Activated T-helper 1 cell treated with anti-CD3 and anti-CD28 coated beads, Interleukin-12 subunit alpha, Interleukin-12 subunit beta, Interleukin-2, Interleukin-4 antibody, amounts not matched to agents 30 ng/mL and 10 ng/mL and 1 ng/mL, durations not matched to agents 14 hours and 24 hours and 36 hours (primary cell): ENCODE results near the gene PPT1. TPM values are rescaled to one million over a fixed set of nuclear protein-coding genes. Genes with fewer than 3 reads are reported as not detected.

Experiments
- DNase-seq: peaks from one replicate; pipeline ENCODE4 v3.0.0; 2021; ENCODE audit warnings: low spot score
- H3K27ac Mint-ChIP-seq: one replicate; pipeline ENCODE4 v1.8.0; 2021; ENCODE audit warnings: mild to moderate bottlenecking, mixed read lengths
- H3K27me3 Mint-ChIP-seq: one replicate; pipeline ENCODE4 v1.8.0; 2022; ENCODE audit warnings: mild to moderate bottlenecking, moderate library complexity, mixed read lengths; ENCODE audit not compliant: insufficient read depth
- H3K36me3 Mint-ChIP-seq: one replicate; pipeline ENCODE4 v1.8.0; 2021; ENCODE audit warnings: low read depth, mixed read lengths
- H3K4me1 Mint-ChIP-seq: one replicate; pipeline ENCODE4 v1.8.0; 2021; ENCODE audit warnings: low read depth, mixed read lengths
- H3K4me3 Mint-ChIP-seq: one replicate; pipeline ENCODE4 v1.8.0; 2021; ENCODE audit warnings: mild to moderate bottlenecking, moderate library complexity, mixed read lengths
- H3K9me3 Mint-ChIP-seq: one replicate; pipeline ENCODE4 v1.8.0; 2021; ENCODE audit warnings: mixed read lengths
- intact Hi-C: fragments of 100-400 bp; cut with micrococcal nuclease; formaldehyde crosslinking; loops from one replicate; pipeline ENCODE4 v1.15.1; 2024
- total RNA-seq: library from RNA; stranded (reverse); gene quantifications from 2 replicates; pipeline ENCODE4 v1.2.3, GENCODE V29; 2022

The PPT1 gene
- total RNA-seq = 101 and 110 TPM in 2 replicates

DNA sequence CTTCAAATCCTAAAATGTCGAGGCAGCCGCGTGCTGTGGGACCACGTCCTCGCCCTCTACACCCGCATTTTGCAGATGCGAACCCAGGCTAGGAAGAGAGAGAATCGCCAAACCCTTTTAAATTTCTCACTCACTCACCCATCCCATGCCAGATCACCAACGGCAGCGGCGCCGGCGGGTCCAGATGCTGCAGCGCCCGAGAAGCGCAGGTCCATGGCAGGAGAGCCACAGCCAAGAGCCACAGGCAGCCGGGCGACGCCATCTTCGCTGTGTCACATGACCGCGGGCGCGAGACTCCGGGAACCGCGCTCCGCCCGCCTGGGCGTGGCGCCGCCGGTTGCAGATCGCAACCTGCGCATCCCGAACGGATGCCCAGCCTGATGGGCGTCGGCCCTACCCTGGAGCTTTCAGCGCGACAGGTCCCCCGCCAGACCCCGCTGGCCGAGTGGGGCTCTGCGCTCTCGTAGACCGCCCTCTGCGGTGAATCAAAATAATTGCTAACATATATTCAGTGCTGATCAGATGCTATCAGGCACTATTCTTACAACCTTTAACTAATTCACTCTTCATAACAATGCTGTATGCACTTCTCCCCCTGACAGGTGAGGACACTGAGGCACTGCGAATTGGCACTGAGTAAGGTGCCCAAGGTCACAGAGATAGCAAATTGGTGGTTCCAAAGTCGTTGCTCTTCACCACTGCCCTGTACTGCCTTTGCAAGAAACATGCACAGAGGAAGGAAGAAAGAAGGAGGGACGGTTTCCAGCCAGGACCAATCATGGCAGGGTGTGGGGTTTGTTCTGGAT, at the start of gene PPT1:
TSS of gene PPT1 (minus strand) at position 276 of the 806 bp plus-strand sequence. CDS start at position 262, 14 bp downstream.
- peaks cover 24% of the 10 kb centered on the region for H3K36me3 Mint-ChIP-seq
- peak within 1 kb of the TSS; percentile 97 for H3K4me3 Mint-ChIP-seq
- peaks cover 42% of the 10 kb centered on the region for H3K4me1 Mint-ChIP-seq
- intact Hi-C loops = loop anchor here (2.0 to 5.0 kb wide), 5 partner anchors 18 to 245 kb away; partner anchors contain the start of genes CAP1 and COL9A2
- DNase-seq = peak; percentile 79
- peaks cover 10% of the 10 kb centered on the region for H3K27me3 Mint-ChIP-seq
- peak within 1 kb of the TSS; percentile 96 for H3K27ac Mint-ChIP-seq
- H3K9me3 Mint-ChIP-seq = peaks cover 5% of the 10 kb centered on the region

DNA sequence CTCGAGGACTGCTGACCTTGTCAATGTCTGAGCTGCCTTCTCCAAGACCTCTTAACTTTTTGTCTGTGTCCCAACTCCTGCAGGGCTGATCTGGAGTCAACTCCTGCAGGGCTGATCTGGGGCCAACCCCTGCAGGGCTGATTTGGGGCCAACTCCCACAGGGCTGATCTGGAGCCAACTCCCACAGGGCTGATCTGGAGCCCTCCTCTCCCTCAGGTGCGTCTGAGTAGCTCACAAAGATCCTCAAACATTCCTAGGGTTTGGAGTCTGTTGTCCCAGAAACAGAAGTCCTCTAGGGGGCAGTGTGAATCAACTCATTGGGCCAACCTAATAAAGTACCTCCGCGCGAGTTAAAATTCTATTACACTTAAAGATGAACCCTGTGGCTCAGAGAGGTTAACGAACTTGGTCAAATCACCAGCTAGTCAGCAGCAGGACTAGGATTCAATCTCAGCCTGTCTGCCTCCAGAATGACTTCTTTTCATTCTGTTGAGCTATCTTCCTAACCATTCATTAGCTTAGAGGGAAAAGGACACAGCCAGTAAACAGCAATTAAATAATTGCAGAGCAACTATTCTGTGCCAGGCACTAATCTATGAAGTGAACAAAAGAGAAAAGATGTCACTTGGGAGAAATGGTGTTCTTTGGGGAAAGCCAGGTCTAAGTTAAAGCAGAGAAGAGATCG, 47.0 kb upstream of the PPT1 start:
- no peaks in the 10 kb centered on the region for H3K9me3 Mint-ChIP-seq
- H3K4me1 Mint-ChIP-seq = peaks cover 32% of the 10 kb centered on the region
- peaks cover 2% of the 10 kb centered on the region for H3K36me3 Mint-ChIP-seq
- peak; percentile 44 for DNase-seq
- intact Hi-C loops = loop anchor here (1.0 to 5.0 kb wide), 6 partner anchors 67 to 706 kb away; no protein-coding TSS in a partner anchor
- no peak overlapping the region for H3K27ac Mint-ChIP-seq
- H3K27me3 Mint-ChIP-seq = peaks cover 29% of the 10 kb centered on the region
- no peak overlapping the region for H3K4me3 Mint-ChIP-seq

DNA sequence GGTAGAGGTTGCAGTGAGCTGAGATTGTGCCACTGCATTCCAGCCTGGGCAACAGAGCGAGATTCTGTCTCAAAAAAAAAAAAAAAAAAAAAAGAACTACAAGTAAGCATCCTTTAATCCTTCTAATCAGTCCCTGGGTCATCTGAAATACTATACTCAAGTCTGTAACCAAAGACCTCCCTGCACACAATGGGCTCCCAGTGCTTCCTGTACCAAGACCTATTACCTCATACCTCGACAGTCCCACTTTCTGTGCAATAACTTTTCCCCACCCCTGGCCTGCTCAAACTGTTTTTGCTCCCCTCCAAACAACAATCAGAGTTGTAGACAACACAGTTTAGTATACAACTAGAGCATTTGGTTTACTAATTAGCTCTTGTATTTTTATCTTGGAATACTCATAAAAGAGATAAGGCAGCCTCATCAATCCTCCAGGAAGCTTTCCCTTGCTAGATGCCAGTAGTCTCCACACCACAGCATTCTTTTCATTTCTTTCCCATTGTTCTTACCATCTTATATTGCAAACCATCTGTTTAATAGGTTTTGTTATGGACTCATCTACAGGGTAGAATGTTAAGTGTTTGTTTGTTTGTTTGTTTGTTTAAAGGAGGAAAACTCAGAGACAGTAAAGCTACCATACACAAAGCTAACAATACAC, 45.0 kb upstream of the PPT1 start:
- H3K36me3 Mint-ChIP-seq = no peaks in the 10 kb centered on the region
- DNase-seq = no peak
- peaks cover 21% of the 10 kb centered on the region for H3K4me1 Mint-ChIP-seq
- H3K27me3 Mint-ChIP-seq = peaks cover 19% of the 10 kb centered on the region
- intact Hi-C loops = loop anchor here (5.0 kb wide), 1 partner anchor 65 kb away; no protein-coding TSS in a partner anchor
- no peak overlapping the region for H3K27ac Mint-ChIP-seq
- no peak overlapping the region for H3K4me3 Mint-ChIP-seq
- H3K9me3 Mint-ChIP-seq = no peaks in the 10 kb centered on the region

DNA sequence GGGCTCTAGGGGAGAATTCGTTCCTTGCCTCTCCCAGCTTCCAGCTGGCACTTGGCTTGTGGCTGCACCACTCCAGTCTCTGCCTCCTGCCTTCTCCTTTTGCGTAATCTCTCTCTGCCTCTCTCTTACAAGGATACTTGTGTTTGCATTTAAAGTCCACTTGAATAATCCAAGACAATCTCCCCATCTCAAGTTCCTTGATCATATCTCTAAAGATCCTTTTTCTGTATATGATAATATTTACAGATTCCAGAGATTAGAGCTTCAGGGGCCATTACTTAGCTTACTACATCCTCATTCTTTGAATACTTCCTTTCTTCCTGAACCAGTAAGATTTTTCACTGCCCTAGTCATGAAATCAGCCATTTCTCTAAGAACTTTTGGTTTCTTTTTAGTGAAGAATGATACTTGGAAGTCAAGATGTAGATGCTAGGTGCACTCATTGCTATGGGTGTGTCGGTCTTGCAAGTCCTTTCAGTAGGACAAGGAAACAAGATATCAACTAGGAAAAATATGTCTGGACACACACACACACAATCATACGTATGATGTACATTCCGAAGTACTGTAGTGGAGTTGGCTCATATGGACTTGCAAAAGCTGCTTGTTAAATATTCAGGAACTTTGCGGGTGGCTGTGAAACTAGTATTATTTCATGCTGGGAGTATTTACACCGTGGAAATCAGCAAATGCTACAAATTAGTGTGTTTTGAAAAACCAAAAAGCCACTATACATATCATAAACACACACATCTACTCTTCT, 43.3 kb upstream of the PPT1 start:
- intact Hi-C loops = loop anchor here (5.0 kb wide), 1 partner anchor 63 kb away; no protein-coding TSS in a partner anchor
- Mint-ChIP-seq H3K9me3 (no peaks in the 10 kb centered on the region), H3K27ac (no peak overlapping the region), H3K36me3 (no peaks in the 10 kb centered on the region), H3K4me3 (no peak overlapping the region), H3K27me3 (peaks cover 11% of the 10 kb centered on the region), H3K4me1 (peaks cover 21% of the 10 kb centered on the region)
- DNase-seq = no peak

DNA sequence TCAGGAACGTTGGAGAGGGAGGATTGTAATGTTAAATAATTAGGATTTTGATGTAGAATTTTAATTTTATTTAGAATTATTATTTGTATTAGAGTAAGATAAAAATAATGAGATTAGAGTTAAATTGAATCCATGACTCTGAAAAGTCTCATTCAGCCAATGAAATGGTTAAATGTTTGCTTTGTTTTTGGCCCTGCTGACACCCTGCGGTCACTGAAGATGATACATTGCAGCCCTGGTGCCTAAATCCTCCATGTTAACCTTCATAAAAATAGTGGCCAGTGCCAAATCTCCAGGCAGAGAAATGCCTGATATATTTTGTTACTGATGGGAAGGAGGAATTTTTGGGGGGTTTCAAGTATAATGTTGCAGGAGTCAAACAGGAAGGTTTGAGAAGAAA, 36.8 kb upstream of the PPT1 start:
- Mint-ChIP-seq H3K4me1 (no peaks in the 10 kb centered on the region), H3K27ac (no peak overlapping the region), H3K4me3 (no peak overlapping the region), H3K9me3 (peaks cover 4% of the 10 kb centered on the region), H3K27me3 (peaks cover 9% of the 10 kb centered on the region), H3K36me3 (no peaks in the 10 kb centered on the region)
- DNase-seq = no peak
- intact Hi-C loops = no loop called here

DNA sequence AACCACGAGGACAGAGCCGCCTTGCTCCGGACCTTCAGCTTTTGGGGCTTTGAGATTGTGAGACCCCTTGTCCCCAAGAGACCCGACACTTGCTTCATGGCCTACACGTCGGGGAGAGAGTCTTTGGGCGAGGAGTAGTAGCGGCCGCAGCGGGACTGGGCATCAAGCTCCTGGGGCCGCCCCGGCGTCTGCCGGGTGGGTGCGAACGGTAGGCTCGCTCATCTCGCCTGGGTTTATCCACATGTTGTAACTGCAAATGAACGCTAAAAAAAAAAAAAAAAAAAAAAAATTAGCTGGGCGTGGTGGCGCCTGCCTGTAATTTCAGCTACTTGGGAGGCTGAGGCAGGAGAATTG, 36.2 kb upstream of the PPT1 start:
- Mint-ChIP-seq H3K27ac (no peak overlapping the region), H3K36me3 (no peaks in the 10 kb centered on the region), H3K4me3 (no peak overlapping the region), H3K9me3 (peaks cover 4% of the 10 kb centered on the region), H3K27me3 (peaks cover 7% of the 10 kb centered on the region), H3K4me1 (no peaks in the 10 kb centered on the region)
- no peak for DNase-seq
- intact Hi-C loops = no loop called here

DNA sequence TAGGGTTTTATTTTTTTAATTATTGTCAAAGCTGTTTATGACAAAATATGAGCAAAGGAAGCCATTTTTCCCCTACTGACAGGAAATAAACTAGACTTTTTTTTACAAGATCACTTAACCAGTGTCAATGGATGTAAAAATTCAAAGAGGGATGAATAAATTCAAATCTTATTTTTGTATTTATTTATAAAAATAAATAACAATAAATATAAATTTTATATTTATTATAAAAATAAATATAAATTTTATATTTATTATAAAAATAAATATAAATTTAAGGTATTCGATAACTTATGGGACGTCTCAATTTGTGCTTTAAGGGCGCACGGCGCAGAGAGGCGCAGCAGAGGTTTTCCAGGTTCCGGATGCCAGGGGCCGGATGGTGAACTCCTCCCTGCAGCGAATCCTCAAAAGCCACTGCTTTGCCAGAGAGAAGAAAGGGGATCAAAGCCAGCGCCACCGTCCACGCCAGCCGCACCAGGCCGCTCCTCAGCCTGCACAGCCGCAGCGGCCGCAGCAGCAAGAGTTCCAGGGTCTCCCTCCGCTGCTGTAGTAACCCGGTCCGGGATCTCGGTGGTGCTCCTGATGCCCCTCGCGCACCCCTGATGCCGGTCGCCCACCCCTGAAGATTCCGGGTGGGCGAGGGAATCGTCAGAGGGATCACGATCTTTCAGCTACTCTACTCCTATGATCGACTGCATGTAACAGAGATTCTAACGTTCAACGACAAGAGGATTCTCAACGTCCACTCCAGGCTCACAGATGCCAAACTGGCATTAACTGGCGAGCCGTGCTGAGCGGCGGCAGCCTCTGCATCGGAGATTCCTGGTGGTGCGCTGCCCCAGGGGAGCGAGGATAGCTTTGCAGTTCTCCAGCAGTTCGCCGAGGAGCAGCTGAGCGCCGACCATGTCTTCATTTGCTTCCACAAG, 35.6 kb upstream of the PPT1 start:
- H3K4me3 Mint-ChIP-seq = no peak overlapping the region
- peaks cover 4% of the 10 kb centered on the region for H3K9me3 Mint-ChIP-seq
- no peaks in the 10 kb centered on the region for H3K36me3 Mint-ChIP-seq
- H3K4me1 Mint-ChIP-seq = no peaks in the 10 kb centered on the region
- intact Hi-C loops = no loop called here
- no peak for DNase-seq
- H3K27me3 Mint-ChIP-seq = peaks cover 7% of the 10 kb centered on the region
- no peak overlapping the region for H3K27ac Mint-ChIP-seq

DNA sequence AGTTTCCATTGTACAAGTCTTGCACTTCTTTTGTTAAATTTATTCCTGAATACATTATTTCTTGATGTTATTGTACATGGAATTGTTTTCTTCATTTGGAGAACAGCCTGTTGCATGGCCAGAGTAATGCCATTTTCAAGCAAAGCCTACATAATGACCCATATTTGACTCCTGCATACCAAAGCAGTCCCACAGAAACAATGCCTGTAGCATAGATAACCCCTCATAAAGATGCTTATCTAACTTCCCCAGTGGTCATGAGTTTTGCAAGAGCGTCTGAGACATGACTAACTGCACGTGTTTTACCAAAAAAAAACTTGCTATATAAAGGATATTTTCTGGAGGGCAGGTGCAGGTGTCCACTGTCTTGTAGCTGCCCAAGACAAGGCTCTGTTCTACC, 33.8 kb upstream of the PPT1 start:
- no peak for DNase-seq
- peaks cover 4% of the 10 kb centered on the region for H3K9me3 Mint-ChIP-seq
- H3K36me3 Mint-ChIP-seq = no peaks in the 10 kb centered on the region
- intact Hi-C loops = no loop called here
- H3K27ac Mint-ChIP-seq = no peak overlapping the region
- no peaks in the 10 kb centered on the region for H3K4me1 Mint-ChIP-seq
- peaks cover 7% of the 10 kb centered on the region for H3K27me3 Mint-ChIP-seq
- H3K4me3 Mint-ChIP-seq = no peak overlapping the region

DNA sequence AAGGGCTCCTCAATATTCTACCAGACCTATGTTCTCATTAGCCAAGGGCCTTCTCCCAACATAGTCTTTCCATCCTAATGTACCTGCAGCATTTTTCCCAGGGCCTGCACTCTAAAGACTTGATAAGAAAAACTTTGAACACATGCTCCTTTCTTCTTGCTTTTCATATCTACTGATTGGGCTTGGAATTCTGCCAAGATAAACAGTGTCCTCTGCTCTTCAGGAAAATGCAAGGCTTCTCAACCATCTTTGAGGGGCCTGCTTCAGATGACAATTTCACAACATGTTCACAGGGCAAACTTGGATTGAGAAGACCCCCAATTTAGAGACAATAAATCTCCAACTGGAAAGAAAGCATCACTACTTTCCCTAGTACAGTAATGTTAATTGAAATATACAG, 25.8 kb upstream of the PPT1 start:
- Mint-ChIP-seq H3K27ac (no peak overlapping the region), H3K36me3 (no peaks in the 10 kb centered on the region), H3K27me3 (peaks cover 8% of the 10 kb centered on the region), H3K9me3 (no peaks in the 10 kb centered on the region), H3K4me1 (no peaks in the 10 kb centered on the region), H3K4me3 (no peak overlapping the region)
- DNase-seq = no peak
- intact Hi-C loops = no loop called here

DNA sequence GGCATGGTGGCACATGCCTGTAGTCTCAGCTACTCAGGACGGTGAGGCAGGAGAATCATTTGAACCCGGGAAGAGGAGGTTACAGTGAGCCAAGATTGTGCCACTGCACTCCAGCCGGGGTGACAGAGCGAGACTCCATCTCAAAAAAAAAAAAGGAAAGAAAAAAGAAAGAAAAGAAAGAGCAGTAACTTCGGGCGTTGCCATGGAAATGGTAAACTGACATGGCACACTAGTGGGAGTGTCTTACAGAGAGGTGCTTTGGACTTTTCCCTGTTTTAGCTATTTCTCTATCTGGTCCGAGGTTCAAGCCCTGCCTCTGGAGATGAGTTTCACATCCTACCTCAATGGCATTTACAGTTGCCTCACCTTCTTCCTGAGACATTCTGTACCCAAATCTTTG, 23.1 kb upstream of the PPT1 start:
- intact Hi-C loops = no loop called here
- Mint-ChIP-seq H3K27me3 (peaks cover 15% of the 10 kb centered on the region), H3K36me3 (no peaks in the 10 kb centered on the region), H3K4me3 (no peak overlapping the region), H3K4me1 (no peaks in the 10 kb centered on the region), H3K27ac (no peak overlapping the region), H3K9me3 (no peaks in the 10 kb centered on the region)
- no peak for DNase-seq

DNA sequence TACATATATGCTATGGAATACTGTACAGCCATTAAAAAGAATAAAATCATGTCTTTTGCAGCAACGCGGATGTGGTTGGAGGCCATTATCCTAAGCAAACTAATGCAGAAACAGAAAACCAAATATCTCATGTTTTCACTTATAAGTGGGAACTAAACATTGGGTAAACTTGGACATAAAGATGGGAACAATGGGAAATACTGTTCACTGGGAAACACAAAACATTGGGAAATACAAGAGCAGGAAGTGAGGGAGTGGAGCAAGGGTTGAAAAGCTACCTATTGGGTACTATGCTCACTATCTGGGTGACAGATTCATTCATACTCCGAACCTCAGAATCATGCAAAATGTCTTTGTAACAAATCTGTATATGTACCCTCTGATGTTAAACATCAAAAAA, 17.3 kb upstream of the PPT1 start:
- H3K27me3 Mint-ChIP-seq = peaks cover 36% of the 10 kb centered on the region
- H3K27ac Mint-ChIP-seq = no peak overlapping the region
- intact Hi-C loops = no loop called here
- peaks cover 31% of the 10 kb centered on the region for H3K9me3 Mint-ChIP-seq
- no peaks in the 10 kb centered on the region for H3K4me1 Mint-ChIP-seq
- H3K4me3 Mint-ChIP-seq = no peak overlapping the region
- no peaks in the 10 kb centered on the region for H3K36me3 Mint-ChIP-seq
- no peak for DNase-seq

DNA sequence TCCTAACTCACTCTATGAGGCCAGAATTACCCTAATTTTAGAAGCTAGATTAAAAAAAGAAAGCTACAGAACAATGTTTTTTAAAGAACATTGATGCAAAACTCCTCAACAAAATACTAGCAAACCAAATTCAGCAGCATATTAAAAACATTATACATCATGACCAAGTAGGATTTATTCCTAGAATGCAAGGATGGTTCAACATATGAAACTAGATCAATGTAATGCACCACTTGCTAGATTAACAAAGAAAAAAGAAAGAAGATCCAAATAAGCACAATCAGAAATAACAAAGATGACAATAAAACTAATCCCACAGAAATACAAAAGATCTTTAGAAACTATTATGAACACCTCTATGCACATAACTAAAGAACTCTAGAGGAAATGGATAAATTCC, 13.3 kb upstream of the PPT1 start:
- Mint-ChIP-seq H3K9me3 (peaks cover 41% of the 10 kb centered on the region), H3K4me1 (no peaks in the 10 kb centered on the region), H3K27ac (no peak overlapping the region), H3K36me3 (no peaks in the 10 kb centered on the region), H3K27me3 (peaks cover 38% of the 10 kb centered on the region), H3K4me3 (no peak overlapping the region)
- DNase-seq = no peak
- intact Hi-C loops = no loop called here
